ENCODE data around the gene SCRN2. TPM values are rescaled to one million over a fixed set of nuclear protein-coding genes. Genes with fewer than 3 reads are reported as not detected.
A peak's percentile ranks its signal among the peaks of the same experiment; 100 is the strongest.

Gene SCRN2
- total and polyA plus RNA-seq, 3 donors from 2014 or later, result 25.6 to 38.0 (median 31.0) TPM

GRCh38 chr17:47791025-47791424 is 50.0 kb downstream of the SCRN2 start:
- no peaks in the 10 kb centered on the region for H3K36me3 ChIP-seq (ENCODE audit: low read depth, missing control alignments)
- H3K4me1 ChIP-seq, result no peaks in the 10 kb centered on the region
- TF ChIP-seq CTCF (IDR thresholded peaks at IDR 0.05), result no peak
- TF ChIP-seq POLR2A (IDR thresholded peaks at IDR 0.05), result no peak
- no peak overlapping the region for H3K4me3 ChIP-seq
- no peaks in the 10 kb centered on the region for H3K9me3 ChIP-seq
- no peak for DNase-seq
- WGBS, 2 donors, result 40 to 42% methylated on average over 3 of the region's 3 CpGs
- H3K27ac ChIP-seq, result no peak overlapping the region
- no peaks in the 10 kb centered on the region for H3K27me3 ChIP-seq
- intact Hi-C loops (cut with DNase I; ENCODE audit: low total_unique reads), result no loop called here

- Histone ChIP-seq H3K4me3 (peak overlapping the region; percentile 43 to 48), H3K27ac (no peak overlapping the region), H3K27me3 (no peaks in the 10 kb centered on the region), H3K4me1 (no peaks in the 10 kb centered on the region), H3K36me3 (ENCODE audit: low read depth, missing control alignments) (no peaks in the 10 kb centered on the region), H3K9me3 (no peaks in the 10 kb centered on the region)
- TF ChIP-seq POLR2A (IDR thresholded peaks at IDR 0.05) (no peak), CTCF (IDR thresholded peaks at IDR 0.05) (peak in 2 of 3 experiments; percentile 21 to 38)
- peak; percentile 66 for DNase-seq
- WGBS, 2 donors, result 1 to 3% methylated on average over 21 to 55 of the region's 70 CpGs
- intact Hi-C loops (cut with DNase I; ENCODE audit: low total_unique reads), result no loop called here
Observed at GRCh38 chr17:47789611-47790561, 51.2 kb downstream of the SCRN2 start.

Other genes with a start within 250 kb of the SCRN2 start
- 100 to 1,000 TPM; 262 to 299 TPM for gene KPNB1, start 191.4 kb downstream of the SCRN2 start, total RNA-seq
- 391 TPM for gene KPNB1, start 191.4 kb downstream of the SCRN2 start, polyA plus RNA-seq (ENCODE audit: insufficient read depth, low read depth, low replicate concordance)
- 10 to 100 TPM; 23.3 TPM for gene TBKBP1, start 147.1 kb downstream of the SCRN2 start, total RNA-seq
- gene TBKBP1, start 147.1 kb downstream of the SCRN2 start, polyA plus RNA-seq (ENCODE audit: insufficient read depth, low read depth, low replicate concordance), result 21.9 TPM
- 1 to 10 TPM; 1.8 to 2.2 TPM for gene TBX21, start 108.0 kb downstream of the SCRN2 start, total RNA-seq
- 1.1 TPM for gene TBX21, start 108.0 kb downstream of the SCRN2 start, polyA plus RNA-seq (ENCODE audit: insufficient read depth, low read depth, low replicate concordance)
- 1 to 10 TPM; 2.1 to 7.3 TPM for gene OSBPL7, start 19.5 kb downstream of the SCRN2 start, total RNA-seq
- gene OSBPL7, start 19.5 kb downstream of the SCRN2 start, polyA plus RNA-seq (ENCODE audit: insufficient read depth, low read depth, low replicate concordance), result 2.5 TPM
- gene MRPL10, start 9.7 kb downstream of the SCRN2 start, total RNA-seq, result 10 to 100 TPM; 47.1 to 47.4 TPM
- gene MRPL10, start 9.7 kb downstream of the SCRN2 start, polyA plus RNA-seq (ENCODE audit: insufficient read depth, low read depth, low replicate concordance), result 51.5 TPM
- 10 to 100 TPM; 18.4 to 28.3 TPM for gene LRRC46, start 9.6 kb downstream of the SCRN2 start, total RNA-seq
- gene LRRC46, start 9.6 kb downstream of the SCRN2 start, polyA plus RNA-seq (ENCODE audit: insufficient read depth, low read depth, low replicate concordance), result 147 TPM
- under 1 TPM; 0.31 to 0.43 TPM for gene SP6, start 9.9 kb upstream of the SCRN2 start, total RNA-seq
- gene SP6, start 9.9 kb upstream of the SCRN2 start, polyA plus RNA-seq (ENCODE audit: insufficient read depth, low read depth, low replicate concordance), result 0.79 TPM
- 10 to 100 TPM; 18.9 to 23.5 TPM for gene SP2, start 55.0 kb upstream of the SCRN2 start, total RNA-seq
- gene SP2, start 55.0 kb upstream of the SCRN2 start, polyA plus RNA-seq (ENCODE audit: insufficient read depth, low read depth, low replicate concordance), result 35.0 TPM
- gene PNPO, start 100.3 kb upstream of the SCRN2 start, total RNA-seq, result 10 to 100 TPM; 37.5 to 41.7 TPM
- 21.3 TPM for gene PNPO, start 100.3 kb upstream of the SCRN2 start, polyA plus RNA-seq (ENCODE audit: insufficient read depth, low read depth, low replicate concordance)
- 1 to 10 TPM in 1 of 2 donors, under 1 TPM in 1; 0.55 to 2.5 TPM for gene PRR15L, start 116.6 kb upstream of the SCRN2 start, total RNA-seq
- gene PRR15L, start 116.6 kb upstream of the SCRN2 start, polyA plus RNA-seq (ENCODE audit: insufficient read depth, low read depth, low replicate concordance), result 6.2 TPM
- 100 to 1,000 TPM; 221 to 281 TPM for gene CDK5RAP3, start 129.8 kb upstream of the SCRN2 start, total RNA-seq
- gene CDK5RAP3, start 129.8 kb upstream of the SCRN2 start, polyA plus RNA-seq (ENCODE audit: insufficient read depth, low read depth, low replicate concordance), result 192 TPM
- 10 to 100 TPM; 13.2 to 14.7 TPM for gene COPZ2, start 196.5 kb upstream of the SCRN2 start, total RNA-seq
- gene COPZ2, start 196.5 kb upstream of the SCRN2 start, polyA plus RNA-seq (ENCODE audit: insufficient read depth, low read depth, low replicate concordance), result 47.6 TPM
- gene NFE2L1, start 207.1 kb upstream of the SCRN2 start, total RNA-seq, result 100 to 1,000 TPM; 180 to 199 TPM
- 193 TPM for gene NFE2L1, start 207.1 kb upstream of the SCRN2 start, polyA plus RNA-seq (ENCODE audit: insufficient read depth, low read depth, low replicate concordance)